Measurements from ENCODE around the gene PPP1R14B. TPM values are rescaled to one million over a fixed set of nuclear protein-coding genes. Genes with fewer than 3 reads are reported as not detected.

The PPP1R14B gene
- total and polyA plus RNA-seq, 2 of the 13 experiments (the other 11 are each of a cell fraction or from before 2014, with no cell fraction given): 110 to 148 TPM

- WGBS (ENCODE audit: low lambda C conversion rate): 2% methylated on average over 7 of the region's 46 CpGs
- H3K4me1 ChIP-seq (ENCODE audit: insufficient read depth, low read length): peaks cover 64% of the 10 kb centered on the region
- in situ Hi-C loops (cut with HindIII; ENCODE audit: extremely low pct_ligation_motif_present, low pct_unique_long_range_greater_than_20kb): no loop called here
- DNase-seq (ENCODE audit: low spot score) (peak; percentile 58), FAIRE-seq (no peak), ATAC-seq (no peak)
- intact Hi-C loops (cut with micrococcal nuclease; ENCODE audit: unreplicated experiment): loop anchor here (5.0 kb wide), 1 partner anchor 56 kb away; the partner anchor contains the start of gene CATSPERZ
- peak overlapping the region; percentile 79 for H3K9ac ChIP-seq (ENCODE audit: insufficient read depth, low read depth, low read length)
- peaks cover 26% of the 10 kb centered on the region for H3K79me2 ChIP-seq (ENCODE audit: insufficient read depth, low read length)
- H3K4me2 ChIP-seq (ENCODE audit: low read depth, low read length): peak overlapping the region; percentile 82
- ChIA-PET CTCF (ENCODE audit: low intra/inter-chr PET ratio, low total read pairs) (no interaction called here), POLR2A (interaction anchor here (0.5 to 8.3 kb wide), 8 partner anchors 9 to 71 kb away, joined by 3 to 113 read pairs (median 7); partner anchors contain the start of genes NUDT22, PRDX5, STIP1 and TRMT112)
- no peaks in the 10 kb centered on the region for H3K27me3 ChIP-seq (ENCODE audit: control insufficient read depth in 1 of 2, insufficient read depth in 2 of 2, low read length in 2 of 2)
- H3K4me3 ChIP-seq (replicated peaks in 1 of 3; ENCODE audit: insufficient read depth in 1 of 3, low read depth in 2 of 3, low read length in 3 of 3): peak overlapping the region; percentile 76 to 95 (median 79)
- no peaks in the 10 kb centered on the region for H4K20me1 ChIP-seq (ENCODE audit: insufficient read depth, low read length)
- peak overlapping the region; percentile 68 for H3K27ac ChIP-seq (ENCODE audit: extremely low read length, insufficient read depth, low read length)
- H2AFZ ChIP-seq (ENCODE audit: low read length): no peak overlapping the region
- BruUV-seq (replicated peaks): TSS peak; percentile 52
- peaks cover 0 to 11% of the 10 kb centered on the region in 2 experiments; a peak in 2 of 5 replicates for H3K36me3 ChIP-seq (replicated peaks in 1 of 2; ENCODE audit: control insufficient read depth in 1 of 2, insufficient read depth in 2 of 2, low read length in 2 of 2)
- H3K9me3 ChIP-seq (ENCODE audit: low read length): no peaks in the 10 kb centered on the region
- peak; percentile 0 for TF ChIP-seq HNRNPLL (IDR thresholded peaks at IDR 0.05; ENCODE audit: low read depth, low read length, poor library complexity, severe bottlenecking)
- TF ChIP-seq HMGA1 (CRISPR knock-in tag; conservative IDR thresholded peaks at IDR 0.05): no peak
- TF ChIP-seq ZNF225 (CRISPR knock-in tag; IDR thresholded peaks at IDR 0.05): peak; percentile 74; the same call in 1 of the 2 replicates
- no peak for TF ChIP-seq ZNF383 (CRISPR knock-in tag; IDR thresholded peaks at IDR 0.05; ENCODE audit: borderline replicate concordance)
- TF ChIP-seq EED (CRISPR knock-in tag; IDR thresholded peaks at IDR 0.05): peak; percentile 84; the same call in 1 of the 2 replicates
- TF ChIP-seq AGO2 (optimal IDR thresholded peaks at IDR 0.05; ENCODE audit: low read depth, low read length): peak; percentile 54
- TF ChIP-seq ZNF230 (CRISPR knock-in tag; IDR thresholded peaks at IDR 0.05): peak; percentile 13; the same call in 1 of the 2 replicates
- peak; percentile 26; the same call in 1 of the 2 replicates for TF ChIP-seq TAF1 (CRISPR knock-in tag; IDR thresholded peaks at IDR 0.05)
- no peak for TF ChIP-seq PCBP1 (IDR thresholded peaks at IDR 0.05; ENCODE audit: borderline replicate concordance, low read depth, low read length)
- no peak for TF ChIP-seq ZNF569 (CRISPR knock-in tag; IDR thresholded peaks at IDR 0.05; ENCODE audit: borderline replicate concordance)
- no peak for TF ChIP-seq GFI1 (CRISPR knock-in tag; IDR thresholded peaks at IDR 0.05; ENCODE audit: borderline replicate concordance)
- TF ChIP-seq UBTF (CRISPR knock-in tag; IDR thresholded peaks at IDR 0.05): no peak; the same call in none of the 2 replicates
- 0 out of 2 replicates have a peak, but pooled peaks have one; percentile 29 for TF ChIP-seq ARNTL (CRISPR knock-in tag; IDR thresholded peaks at IDR 0.05)
- peak; percentile 10 for TF ChIP-seq PATZ1 (CRISPR knock-in tag; IDR thresholded peaks at IDR 0.05)
- TF ChIP-seq FOXK2 (IDR thresholded peaks at IDR 0.05): no peak
- 0 out of 2 replicates have a peak, but pooled peaks have one; percentile 23 for TF ChIP-seq ISL2 (CRISPR knock-in tag; IDR thresholded peaks at IDR 0.05)
- TF ChIP-seq MBNL3 (CRISPR knock-in tag; conservative IDR thresholded peaks at IDR 0.05): no peak
These were observed 734 bp downstream of the PPP1R14B start for GRCh38 chr11:64245797-64246620.

Measured in HepG2 (cell line).